IMR-90 (cell line): ENCODE measurements around the gene TRHDE.

ENCODE experiments used
- BHLHE40 ChIP-seq: fragments of 150-350 bp; IDR thresholded peaks from 2 replicates; pipeline ENCODE4 v1.6.1; 2016; ENCODE audit warnings: mild to moderate bottlenecking, low read depth, low read length
- CEBPB ChIP-seq: IDR thresholded peaks from 2 replicates; pipeline ENCODE4 v1.6.1; 2012; ENCODE audit warnings: low read depth, low read length, improper control_type of control experiment
- MAFK ChIP-seq: IDR thresholded peaks from 2 replicates; pipeline ENCODE4 v1.6.1; 2012; ENCODE audit warnings: low read depth, low read length, improper control_type of control experiment
- MAZ ChIP-seq: IDR thresholded peaks from 2 replicates; pipeline ENCODE4 v1.6.1; 2012; ENCODE audit warnings: low read depth, mild to moderate bottlenecking, low read length, improper control_type of control experiment, moderate library complexity, borderline replicate concordance
- MXI1 ChIP-seq: IDR thresholded peaks from 2 replicates; pipeline ENCODE4 v1.6.1; 2012; ENCODE audit warnings: low read depth, mild to moderate bottlenecking, low read length, moderate library complexity, borderline replicate concordance
- TF ChIP-seq, protein P1 (sequence below): fragments of 150-350 bp; IDR thresholded peaks from 2 replicates; pipeline ENCODE4 v1.6.1; 2017; ENCODE audit warnings: mild to moderate bottlenecking, antibody characterized with exemption, low read length, low read depth

DNA sequence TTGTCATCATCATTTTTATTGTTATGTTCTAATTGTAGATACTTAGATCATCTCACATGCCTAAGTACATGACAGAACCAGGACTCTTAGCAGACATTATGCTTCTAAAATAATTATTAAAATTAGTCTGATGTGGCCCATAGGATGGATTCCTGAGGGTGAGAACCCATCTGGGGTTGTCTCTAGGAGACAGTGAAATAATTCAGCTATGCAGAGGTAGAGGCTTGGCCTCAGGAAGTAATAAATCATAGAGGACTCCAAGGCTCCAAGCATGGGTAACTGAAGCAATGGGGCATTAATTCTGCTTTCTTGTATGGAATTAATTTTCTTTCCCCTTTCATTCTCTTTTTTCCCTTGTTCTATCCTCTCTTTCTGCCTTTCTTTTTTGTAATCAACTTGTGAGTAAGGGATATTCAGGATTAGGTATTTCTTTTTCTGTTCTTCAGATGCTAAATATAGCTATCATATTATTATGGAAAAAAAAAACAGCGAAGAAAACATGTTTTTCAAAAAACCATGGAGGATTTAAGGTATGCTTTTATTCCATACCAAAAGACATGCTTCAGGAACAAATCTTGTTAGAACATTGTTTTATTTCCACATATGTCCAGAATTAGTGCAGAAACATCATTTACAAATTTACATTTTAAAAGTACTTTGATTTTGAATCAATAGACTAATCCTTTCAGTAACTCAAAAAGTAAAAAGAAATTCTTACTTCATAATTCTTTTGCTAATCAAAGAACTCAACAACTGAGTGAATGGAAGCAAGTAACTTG lies 263.2 kb downstream of the TRHDE start:
- no peak for TF ChIP-seq CEBPB
- TF ChIP-seq, protein P1, sequence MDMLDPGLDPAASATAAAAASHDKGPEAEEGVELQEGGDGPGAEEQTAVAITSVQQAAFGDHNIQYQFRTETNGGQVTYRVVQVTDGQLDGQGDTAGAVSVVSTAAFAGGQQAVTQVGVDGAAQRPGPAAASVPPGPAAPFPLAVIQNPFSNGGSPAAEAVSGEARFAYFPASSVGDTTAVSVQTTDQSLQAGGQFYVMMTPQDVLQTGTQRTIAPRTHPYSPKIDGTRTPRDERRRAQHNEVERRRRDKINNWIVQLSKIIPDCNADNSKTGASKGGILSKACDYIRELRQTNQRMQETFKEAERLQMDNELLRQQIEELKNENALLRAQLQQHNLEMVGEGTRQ, result no peak
- no peak for TF ChIP-seq MAZ
- no peak for TF ChIP-seq MXI1
- TF ChIP-seq MAFK, result no peak
- TF ChIP-seq BHLHE40, result no peak
